Measurements from ENCODE around the gene OR2T5. TPM values are rescaled to one million over a fixed set of nuclear protein-coding genes. Genes with fewer than 3 reads are reported as not detected.
"Not testable (repeated sequence)": the region's sequence is repeated elsewhere in the genome, so short reads cannot be mapped to it uniquely, and the experiment has no call there.

OR2T5 gene
- total and polyA plus RNA-seq, 2 of the 4 experiments (the other 2 are of a cell fraction) = not detected

DNA sequence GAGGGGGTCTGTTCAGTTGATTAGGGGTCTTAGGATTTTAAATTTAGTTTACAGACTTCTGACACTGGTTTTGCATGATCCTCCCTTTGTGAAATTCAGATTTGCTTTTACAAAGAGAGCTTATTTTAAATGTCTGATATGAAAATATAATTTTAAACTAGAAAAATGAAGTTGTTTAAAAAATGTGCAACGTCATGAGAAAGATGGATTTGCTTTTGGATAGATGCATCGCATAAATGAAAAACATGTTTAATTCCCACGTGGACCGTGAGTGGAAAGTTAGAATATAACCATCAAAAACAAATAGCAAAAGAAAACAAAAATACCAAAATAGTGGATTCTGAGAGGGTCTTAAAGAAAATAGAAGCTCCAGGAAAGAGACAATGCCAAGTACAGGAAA, 17.2 kb upstream of the OR2T5 start:
- no peak overlapping the region for H2AK5ac ChIP-seq (ENCODE audit: low read depth, low read length)
- CTCF ChIA-PET = no interaction called here
- H3K14ac ChIP-seq (replicated peaks; ENCODE audit: low read depth, low read length) = no peak overlapping the region
- H3K9ac ChIP-seq (ENCODE audit: low read depth, low read length) = no peak overlapping the region
- dilution Hi-C loops (cut with HindIII; ENCODE audit: low sequenced_read_pairs, unreplicated experiment) (no loop called here), in situ Hi-C loops (cut with MboI; ENCODE audit: low sequenced_read_pairs) (no loop called here), intact Hi-C loops (cut with micrococcal nuclease) (no loop called here)
- H3K4me2 ChIP-seq (ENCODE audit: low read depth, low read length) = no peak overlapping the region
- POLR2A ChIA-PET (ENCODE audit: unreplicated experiment) = no interaction called here
- H2BK20ac ChIP-seq (ENCODE audit: low read depth, low read length) = no peak overlapping the region
- no peak for TF ChIP-seq MAZ (IDR thresholded peaks at IDR 0.05; ENCODE audit: borderline replicate concordance, low read depth, low read length)
- no peak for TF ChIP-seq POLR2A (IDR thresholded peaks at IDR 0.05; ENCODE audit: low read depth, low read length)
- TF ChIP-seq RAD21 (IDR thresholded peaks at IDR 0.05; ENCODE audit: low read length) = no peak
- TF ChIP-seq MAFK (IDR thresholded peaks at IDR 0.05; ENCODE audit: low read depth, low read length) = peak; percentile 41; the same call in 1 of the 2 replicates
- no peak for TF ChIP-seq MXI1 (IDR thresholded peaks at IDR 0.05; ENCODE audit: borderline replicate concordance, low read depth, low read length)
- no peak overlapping the region for H4K5ac ChIP-seq (ENCODE audit: low read depth, low read length)
- H2BK120ac ChIP-seq (ENCODE audit: low read depth, low read length) = no peak overlapping the region
- no peak overlapping the region for H4K8ac ChIP-seq (ENCODE audit: low read depth in 2 of 2, low read length in 2 of 2)
- H3K9me3 ChIP-seq (ENCODE audit: control insufficient read depth, insufficient read depth, low read length) = peaks cover 5% of the 10 kb centered on the region; the same call in 1 of the 2 replicates
- no peak overlapping the region for H4K91ac ChIP-seq (ENCODE audit: insufficient read depth, low read depth, low read length)
- H3K23ac ChIP-seq (ENCODE audit: low read depth, low read length) = no peak overlapping the region
- H2AFZ ChIP-seq (replicated peaks; ENCODE audit: low read length, poor library complexity) = no peak overlapping the region
- no peak overlapping the region for H3K4me3 ChIP-seq (ENCODE audit: insufficient read depth, low read depth, low read length)
- no peaks in the 10 kb centered on the region for H3K9me1 ChIP-seq (ENCODE audit: insufficient read depth, low read length)
- no peak overlapping the region for H2AK9ac ChIP-seq (replicated peaks; ENCODE audit: low read depth, low read length, poor library complexity)
- ATAC-seq (ENCODE audit: low read depth) (no peak), DNase-seq (no peak)
- H3K79me1 ChIP-seq (ENCODE audit: low read depth in 1 of 2, low read length in 2 of 2) = no peaks in the 10 kb centered on the region
- H2BK5ac ChIP-seq (ENCODE audit: low read depth, low read length, poor library complexity, severe bottlenecking) = no peak overlapping the region
- no peaks in the 10 kb centered on the region for H3K27me3 ChIP-seq (ENCODE audit: control insufficient read depth, insufficient read depth, low read length)
- WGBS, 2 experiments (ENCODE audit: extremely low coverage in 2 of 2, insufficient read length in 1 of 2) = no CpG with 5 or more reads among the region's 4 CpGs
- no peak overlapping the region for H3K56ac ChIP-seq (ENCODE audit: extremely low read depth, insufficient read depth, low read length)
- H4K20me1 ChIP-seq (ENCODE audit: insufficient read depth, low read length) = no peaks in the 10 kb centered on the region
- no peak overlapping the region for H3K18ac ChIP-seq (ENCODE audit: low read depth, low read length)
- H2BK15ac ChIP-seq (ENCODE audit: low read depth, low read length) = no peak overlapping the region
- BruUV-seq (replicated peaks) = no TSS peak
- no peak overlapping the region for H3K27ac ChIP-seq (ENCODE audit: insufficient read depth, low read length)
- H3K4me1 ChIP-seq (ENCODE audit: control insufficient read depth, insufficient read depth, low read length) = no peaks in the 10 kb centered on the region
- H3K4ac ChIP-seq (ENCODE audit: low read depth, low read length) = no peak overlapping the region
- H3K36me3 ChIP-seq (ENCODE audit: control insufficient read depth, insufficient read depth, low read length) = no peaks in the 10 kb centered on the region

DNA sequence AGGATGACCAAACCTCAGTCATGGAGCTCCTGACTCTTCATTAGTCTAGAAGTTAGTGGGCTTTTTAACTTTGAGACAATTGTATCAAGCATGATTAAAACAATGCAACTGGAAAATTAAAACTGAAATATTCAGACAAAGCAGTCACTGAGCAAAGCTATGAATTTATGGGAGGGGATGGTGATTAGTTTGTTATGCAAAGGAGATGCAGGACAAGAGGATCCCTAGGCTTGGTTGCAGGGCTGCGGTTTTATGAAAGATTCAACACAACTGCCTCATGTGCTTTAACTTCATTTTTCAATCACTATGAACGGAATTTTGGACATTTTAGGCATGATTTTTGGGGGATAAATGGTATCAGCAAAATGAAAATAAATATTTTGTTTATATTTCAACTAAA, 16.3 kb upstream of the OR2T5 start:
- H3K23ac ChIP-seq (ENCODE audit: low read depth, low read length); H2BK5ac ChIP-seq (ENCODE audit: low read depth, low read length, poor library complexity, severe bottlenecking); H3K9me3 ChIP-seq (ENCODE audit: control insufficient read depth, insufficient read depth, low read length); H3K4me1 ChIP-seq (ENCODE audit: control insufficient read depth, insufficient read depth, low read length); H4K8ac ChIP-seq (ENCODE audit: low read depth in 2 of 2, low read length in 2 of 2); H4K20me1 ChIP-seq (ENCODE audit: insufficient read depth, low read length); H3K9me1 ChIP-seq (ENCODE audit: insufficient read depth, low read length); H2BK15ac ChIP-seq (ENCODE audit: low read depth, low read length); H3K36me3 ChIP-seq (ENCODE audit: control insufficient read depth, insufficient read depth, low read length); ATAC-seq (ENCODE audit: low read depth); BruUV-seq (replicated peaks); H2BK120ac ChIP-seq (ENCODE audit: low read depth, low read length); H3K79me1 ChIP-seq (ENCODE audit: low read depth in 1 of 2, low read length in 2 of 2); H2AFZ ChIP-seq (replicated peaks; ENCODE audit: low read length, poor library complexity); H2AK5ac ChIP-seq (ENCODE audit: low read depth, low read length); in situ Hi-C loops (cut with MboI; ENCODE audit: low sequenced_read_pairs); H3K14ac ChIP-seq (replicated peaks; ENCODE audit: low read depth, low read length); H3K9ac ChIP-seq (ENCODE audit: low read depth, low read length); H4K5ac ChIP-seq (ENCODE audit: low read depth, low read length); H3K4me2 ChIP-seq (ENCODE audit: low read depth, low read length); H3K27me3 ChIP-seq (ENCODE audit: control insufficient read depth, insufficient read depth, low read length); POLR2A ChIA-PET (ENCODE audit: unreplicated experiment); dilution Hi-C loops (cut with HindIII; ENCODE audit: low sequenced_read_pairs, unreplicated experiment); H2AK9ac ChIP-seq (replicated peaks; ENCODE audit: low read depth, low read length, poor library complexity); intact Hi-C loops (cut with micrococcal nuclease); H3K4ac ChIP-seq (ENCODE audit: low read depth, low read length); H3K56ac ChIP-seq (ENCODE audit: extremely low read depth, insufficient read depth, low read length); DNase-seq; H3K27ac ChIP-seq (ENCODE audit: insufficient read depth, low read length); CTCF ChIA-PET; H3K4me3 ChIP-seq (ENCODE audit: insufficient read depth, low read depth, low read length); H3K18ac ChIP-seq (ENCODE audit: low read depth, low read length); H2BK20ac ChIP-seq (ENCODE audit: low read depth, low read length); H4K91ac ChIP-seq (ENCODE audit: insufficient read depth, low read depth, low read length): not testable (repeated sequence)
- no CpG with 5 or more reads among the region's 2 CpGs for WGBS, 2 experiments (ENCODE audit: extremely low coverage in 2 of 2, insufficient read length in 1 of 2)
